NK-92 (cell line): ENCODE measurements around the gene PHEX.

Source experiments
- DNase-seq: peaks from one replicate; lab custom pipeline; 2025; ENCODE audit not compliant: unreplicated experiment; lab: John Stamatoyannopoulos, UW

PHEX gene

GRCh38 chrX:22032084-22032483 lies at the start of gene PHEX:
PHEX (plus strand) TSS chrX:22032325; CDS start chrX:22033006, 681 bp downstream.
- no peak for DNase-seq

GRCh38 chrX:21985332-21985777 lies 46.8 kb upstream of the PHEX start:
- no peak for DNase-seq

- no peak for DNase-seq
These were observed 45.5 kb upstream of the PHEX start for GRCh38 chrX:21986596-21986995.

- no peak for DNase-seq
These were observed 42.7 kb upstream of the PHEX start for GRCh38 chrX:21989384-21989783.

- no peak for DNase-seq
These were observed 41.3 kb upstream of the PHEX start for GRCh38 chrX:21990832-21991231.

- DNase-seq = no peak
These were observed 40.6 kb upstream of the PHEX start for GRCh38 chrX:21991504-21991903.

GRCh38 chrX:21993265-21993664 lies 38.9 kb upstream of the PHEX start:
- DNase-seq = no peak

- DNase-seq = no peak
These were observed 35.2 kb upstream of the PHEX start for GRCh38 chrX:21996872-21997455.

- DNase-seq = no peak
These were observed 34.1 kb upstream of the PHEX start for GRCh38 chrX:21998037-21998436.

GRCh38 chrX:22004866-22005265 lies 27.3 kb upstream of the PHEX start:
- DNase-seq = no peak

GRCh38 chrX:22012051-22012450 lies 20.1 kb upstream of the PHEX start:
- DNase-seq = no peak

GRCh38 chrX:22012931-22013330 lies 19.2 kb upstream of the PHEX start:
- no peak for DNase-seq

- DNase-seq = no peak
These were observed 16.9 kb upstream of the PHEX start for GRCh38 chrX:22015139-22015750.

GRCh38 chrX:22021751-22022324 lies 10.3 kb upstream of the PHEX start:
- no peak for DNase-seq

- DNase-seq = no peak
These were observed 7.5 kb upstream of the PHEX start for GRCh38 chrX:22024577-22024976.

- DNase-seq = no peak
These were observed 6.4 kb upstream of the PHEX start for GRCh38 chrX:22025751-22026150.

- DNase-seq = no peak
These were observed 5.4 kb upstream of the PHEX start for GRCh38 chrX:22026731-22027130.

- no peak for DNase-seq
These were observed 381 bp downstream of the PHEX start for GRCh38 chrX:22032506-22032905.

- no peak for DNase-seq
These were observed 1.7 kb downstream of the PHEX start for GRCh38 chrX:22033818-22034217.

GRCh38 chrX:22035236-22035635 lies 3.1 kb downstream of the PHEX start:
- no peak for DNase-seq

- no peak for DNase-seq
These were observed 5.1 kb downstream of the PHEX start for GRCh38 chrX:22037225-22037624.

GRCh38 chrX:22037911-22038537 lies 5.9 kb downstream of the PHEX start:
- DNase-seq = no peak
